AG20443 (cell line): ENCODE measurements around the gene ABCB6.

Experiments
- DNase-seq: peaks from one replicate; pipeline ENCODE4 v3.0.0; 2012; ENCODE audit warnings: low spot score, mixed read lengths

The ABCB6 gene

DNA sequence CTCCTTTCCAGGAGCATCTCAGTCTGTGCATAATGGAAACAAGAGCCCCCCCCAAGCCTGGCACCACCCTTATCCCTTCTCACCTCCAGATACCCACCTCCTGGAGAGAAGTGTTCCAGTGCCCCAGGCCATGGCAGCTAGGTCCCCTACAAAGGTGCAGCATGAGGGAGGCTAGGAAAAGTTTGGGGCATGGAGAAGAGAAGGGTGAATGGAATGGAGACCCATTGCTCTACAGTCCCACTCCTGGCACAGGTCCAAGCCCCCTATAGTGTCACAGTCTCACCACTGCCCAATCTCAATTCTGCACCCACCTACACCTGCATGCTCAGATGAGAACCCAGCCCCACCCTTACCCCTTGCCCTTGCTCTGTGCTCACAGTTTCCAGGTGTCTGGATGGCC lies 49.8 kb downstream of the ABCB6 start:
- no peak for DNase-seq

DNA sequence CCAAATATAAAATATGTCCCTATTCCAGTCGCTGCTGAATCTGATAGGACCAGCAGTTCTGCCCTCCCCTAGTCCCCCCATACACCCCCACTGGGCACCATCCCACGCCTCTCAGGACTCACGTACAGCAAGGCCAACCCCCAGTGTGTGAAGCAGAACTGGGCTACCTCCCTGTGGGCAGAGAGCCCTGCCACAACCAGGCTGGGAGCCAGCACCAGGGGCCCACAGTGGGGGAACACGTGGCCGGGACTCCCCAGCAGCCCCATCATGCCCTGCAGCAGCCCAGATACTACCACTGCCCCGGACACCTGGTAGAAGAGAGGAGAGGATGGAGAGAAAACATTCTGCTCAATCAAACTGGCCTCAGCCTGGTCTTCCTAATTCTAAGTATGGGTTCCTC lies 50.2 kb downstream of the ABCB6 start:
- DNase-seq = no peak

DNA sequence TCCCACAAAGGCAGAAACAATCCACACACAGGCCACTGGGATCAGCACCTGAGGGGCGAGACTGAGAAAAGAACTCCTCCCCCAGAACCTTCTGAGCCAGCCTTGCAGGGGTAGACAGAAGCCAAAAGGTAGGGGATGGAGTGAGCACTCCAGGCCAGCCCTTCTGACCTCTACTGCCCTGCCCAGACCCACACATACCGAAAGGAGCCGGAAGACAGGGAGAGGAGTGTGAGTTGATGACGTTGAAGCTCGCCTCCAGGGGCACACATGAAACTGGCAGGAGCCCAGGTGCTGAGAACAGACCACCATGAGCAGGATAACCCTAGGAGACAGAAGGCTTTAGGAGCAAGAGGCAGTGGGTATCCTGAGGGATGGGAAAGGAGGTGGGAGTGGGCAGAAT lies 50.8 kb downstream of the ABCB6 start:
- no peak for DNase-seq

DNA sequence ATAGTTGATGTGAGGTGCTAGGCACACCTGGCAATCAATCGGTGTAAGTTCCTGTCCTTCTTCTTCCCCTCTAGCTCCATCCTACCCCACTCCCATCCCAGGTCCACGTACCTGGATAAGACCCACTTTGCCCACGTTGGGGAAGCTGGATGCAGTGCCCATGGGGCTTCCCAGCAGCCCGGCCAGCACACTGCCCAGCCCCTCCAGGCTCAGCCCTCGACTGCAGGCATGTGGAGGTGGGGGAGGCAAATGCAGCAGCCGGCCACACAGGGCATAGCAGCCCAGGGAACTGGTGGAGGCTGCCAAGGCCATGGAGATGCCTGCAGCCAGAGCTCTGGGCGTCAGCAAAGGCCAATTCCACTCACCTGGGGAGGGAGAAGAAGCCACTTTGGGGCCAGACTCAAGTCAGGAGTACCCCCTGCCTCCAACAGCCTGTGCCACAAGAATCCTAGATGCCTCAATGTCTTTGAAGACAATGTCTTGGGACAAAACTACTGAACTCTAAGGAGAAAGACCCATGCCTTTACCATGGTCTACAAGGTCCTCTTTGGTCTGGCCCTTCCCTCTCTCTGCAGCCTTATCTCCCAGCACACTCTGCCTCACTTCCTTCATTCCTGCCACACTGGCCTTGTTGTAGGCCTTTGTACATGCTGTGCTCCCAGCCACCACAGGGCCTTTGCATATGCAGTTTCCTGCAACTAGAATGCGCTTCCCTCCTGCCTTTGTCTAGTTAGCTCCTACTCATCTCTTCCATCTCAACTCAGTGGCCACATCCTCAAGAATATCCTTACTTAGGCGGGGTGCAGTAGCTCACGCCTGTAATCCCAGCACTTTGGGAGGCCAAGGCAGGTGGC lies 53.5 kb downstream of the ABCB6 start:
- no peak for DNase-seq

DNA sequence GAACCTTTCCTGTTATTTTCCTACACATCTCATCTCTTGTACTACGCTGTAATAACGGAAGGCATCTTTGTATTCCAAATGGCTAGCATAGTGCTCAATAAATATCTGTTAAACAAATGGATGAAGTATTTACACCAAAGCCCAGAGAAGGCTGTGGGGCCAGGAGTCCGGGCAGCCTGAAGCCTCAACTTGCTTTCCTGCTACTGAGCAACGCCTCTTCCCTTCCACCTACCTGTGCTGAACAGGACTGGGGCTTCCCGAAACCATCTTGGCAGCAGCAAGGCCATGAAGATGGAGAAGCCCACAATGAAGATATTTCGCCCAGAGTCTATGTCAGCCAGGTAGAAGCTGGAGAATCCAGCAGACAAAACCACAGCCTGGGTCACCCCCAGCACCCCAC lies 55.6 kb downstream of the ABCB6 start:
- DNase-seq = no peak

DNA sequence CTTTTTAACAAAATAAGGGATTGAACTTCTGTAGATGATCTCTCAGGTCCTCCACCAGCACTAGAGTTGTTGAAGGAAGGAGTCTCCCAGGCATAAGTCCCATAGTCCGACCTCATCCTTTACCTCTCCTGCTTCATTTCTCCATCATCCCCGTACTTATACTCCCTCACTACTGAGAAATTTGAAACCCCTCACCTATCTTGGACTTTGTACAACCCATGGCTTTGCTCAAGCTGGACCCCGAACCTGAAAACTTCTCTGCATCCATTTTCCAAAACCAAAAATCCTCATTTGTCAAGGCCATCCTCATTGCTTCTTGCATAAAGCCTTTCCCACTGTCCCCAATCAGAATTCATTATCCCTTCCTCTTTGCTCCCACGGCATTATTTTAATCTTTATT lies 57.7 kb downstream of the ABCB6 start:
- DNase-seq = no peak

DNA sequence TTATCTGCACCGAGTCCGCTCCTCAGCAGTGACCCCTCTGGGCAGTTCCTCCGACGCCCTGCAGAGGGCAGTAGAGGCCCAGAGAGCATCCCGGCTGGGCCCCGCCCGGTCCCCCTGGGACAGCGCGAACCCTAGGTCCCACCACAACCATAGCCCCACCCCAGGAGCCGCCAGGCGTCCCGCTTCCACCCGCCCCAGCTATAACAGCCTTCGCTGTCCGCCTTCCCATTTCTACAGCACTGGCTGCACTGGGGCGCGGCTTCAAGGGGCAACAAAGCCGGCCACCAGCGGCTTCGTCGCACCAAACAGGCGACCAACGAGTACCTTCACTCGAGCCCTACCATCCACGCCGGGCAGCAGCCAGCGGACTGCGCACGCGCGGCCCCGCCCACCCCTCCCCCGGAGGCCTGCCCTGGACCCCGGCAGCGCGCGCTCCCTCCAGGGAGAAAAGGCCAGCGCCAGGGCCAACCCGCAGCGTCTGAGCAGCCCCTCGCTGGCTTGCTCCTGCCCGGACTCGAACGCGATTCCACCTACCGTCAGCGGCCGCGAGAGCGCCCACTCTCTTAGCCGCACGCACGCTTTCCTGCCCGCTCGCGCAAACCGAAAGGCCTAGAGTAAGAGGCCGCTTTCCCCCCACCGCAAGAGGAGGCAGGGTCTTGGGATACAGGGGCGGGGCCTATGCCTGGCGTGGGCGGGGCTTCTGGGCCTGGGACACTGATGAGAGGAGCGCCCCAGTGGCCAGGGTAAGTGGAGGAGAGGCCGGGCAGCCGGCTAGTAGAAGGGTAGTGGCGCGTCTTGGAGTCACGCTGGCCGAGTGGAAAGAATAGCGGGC lies 58.4 kb downstream of the ABCB6 start, which contains the start of gene NHEJ1:
Gene NHEJ1 (minus strand): TSS at position 630 of the 832 bp plus-strand sequence. CDS start 2,453 bp downstream, outside the sequence.
- DNase-seq = peak; percentile 96
